Keratinocyte (primary cell): ENCODE data around the gene MELTF. TPM values are rescaled to one million over a fixed set of nuclear protein-coding genes. Genes with fewer than 3 reads are reported as not detected.

ENCODE experiments used
- DNase-seq: peaks from one replicate; pipeline ENCODE4 v3.0.0-alpha.2; 2011; ENCODE audit warnings: low read depth, missing footprints, low spot score
- FAIRE-seq: peaks from 2 replicates; lab custom pipeline; 2011; peaks lifted over from hg19 to GRCh38; lab: Jason Lieb, UNC
- H2AFZ ChIP-seq: 2 replicates; pipeline ENCODE4 v1.6.0; 2012; ENCODE audit warnings: low read length, control low read depth, inconsistent platforms; ENCODE audit not compliant: control insufficient read depth
- H3K27ac ChIP-seq: 2 replicates; pipeline ENCODE4 v1.5.1; 2011; ENCODE audit warnings: low read length; ENCODE audit not compliant: control insufficient read depth, insufficient read depth
- H3K27me3 ChIP-seq: 3 replicates; pipeline ENCODE4 v1.6.0; 2011; ENCODE audit warnings: low read length; ENCODE audit not compliant: control insufficient read depth, insufficient read depth; ENCODE audit errors: extremely low read depth
- H3K36me3 ChIP-seq, 2 experiments: 2 replicates in 1 of 2; 3 replicates in 1 of 2; pipeline ENCODE4 v1.5.1; 2011; ENCODE audit warnings: low read length in 2 of 2, mild to moderate bottlenecking in 1 of 2; ENCODE audit not compliant: control insufficient read depth in 2 of 2, insufficient read depth in 2 of 2; ENCODE audit errors: extremely low read depth in 1 of 2
- H3K4me1 ChIP-seq: 3 replicates; pipeline ENCODE4 v1.5.1; 2011; ENCODE audit warnings: low read length; ENCODE audit not compliant: control insufficient read depth, insufficient read depth; ENCODE audit errors: extremely low read depth
- H3K4me2 ChIP-seq: 3 replicates; pipeline ENCODE4 v1.6.0; 2011; ENCODE audit warnings: low read depth, low read length; ENCODE audit not compliant: control insufficient read depth, insufficient read depth; ENCODE audit errors: extremely low read depth
- H3K4me3 ChIP-seq, 3 experiments: fragments of 200-600 bp in 1 of 3; sonication (generic) in 1 of 3; 2 replicates in 2 of 3; 3 replicates in 1 of 3; pipeline ENCODE4 v1.5.1; 2011 to 2016; ENCODE audit warnings: low read length in 3 of 3, mild to moderate bottlenecking in 3 of 3, control low read depth in 2 of 3, inconsistent platforms in 1 of 3, low read depth in 1 of 3, mixed read lengths in 1 of 3, mixed run types in 1 of 3, moderate library complexity in 1 of 3; ENCODE audit not compliant: control insufficient read depth in 2 of 3, insufficient read depth in 2 of 3; ENCODE audit errors: extremely low read depth in 1 of 3
- H3K79me2 ChIP-seq: 2 replicates; pipeline ENCODE4 v1.6.0; 2012; ENCODE audit warnings: low read length; ENCODE audit not compliant: control insufficient read depth, insufficient read depth
- H3K9ac ChIP-seq: 3 replicates; pipeline ENCODE4 v1.6.0; 2011; ENCODE audit warnings: low read length; ENCODE audit not compliant: control insufficient read depth, insufficient read depth; ENCODE audit errors: extremely low read depth
- H3K9me1 ChIP-seq: 3 replicates; pipeline ENCODE4 v1.6.0; 2011; ENCODE audit warnings: low read length; ENCODE audit not compliant: control insufficient read depth, insufficient read depth; ENCODE audit errors: extremely low read depth
- H3K9me3 ChIP-seq: 2 replicates; pipeline ENCODE4 v1.5.1; 2012; ENCODE audit warnings: low read depth, low read length; ENCODE audit not compliant: control insufficient read depth
- H4K20me1 ChIP-seq: 3 replicates; pipeline ENCODE4 v1.6.0; 2011; ENCODE audit warnings: low read length; ENCODE audit not compliant: control insufficient read depth, insufficient read depth; ENCODE audit errors: extremely low read depth
- CTCF ChIP-seq, 3 experiments: IDR thresholded peaks in 1 of 3; conservative IDR thresholded peaks in 1 of 3; optimal IDR thresholded peaks in 1 of 3; 2 replicates in 2 of 3; 3 replicates in 1 of 3; pipeline versions ENCODE3 to v1.5.1; 2011; ENCODE audit warnings: low read length in 3 of 3, mild to moderate bottlenecking in 3 of 3, moderate library complexity in 2 of 3, control low read depth in 1 of 3, inconsistent platforms in 1 of 3; ENCODE audit not compliant: insufficient read depth in 2 of 3; ENCODE audit errors: extremely low read depth in 1 of 3
- EZH2 ChIP-seq: IDR thresholded peaks from one replicate; pipeline ENCODE4 v1.6.1; 2012; ENCODE audit warnings: inconsistent platforms, mild to moderate bottlenecking, low read length, moderate library complexity
- dilution Hi-C: fragments of 300-500 bp; cut with MboI; formaldehyde crosslinking; loops from one replicate; pipeline ENCODE4 v1.7.0; 2020; ENCODE audit warnings: low sequenced_read_pairs; ENCODE audit not compliant: extremely low pct_ligation_motif_present
- polyA plus RNA-seq, 5 experiments: library from polyadenylated mRNA; depleted of rRNA in 3 of 5; stranded (reverse) in 3 of 5; stranded (forward) in 1 of 5; unstranded in 1 of 5; fragments of >200 nt; gene quantifications; 1 replicate in 1 of 5; 2 replicates in 3 of 5; 3 replicates in 1 of 5; pipeline versions ENCODE4 v1.2.1 to v1.2.3, GENCODE V29; 2011 to 2012; ENCODE audit warnings: missing spikeins in 2 of 5, low read depth in 1 of 5, low replicate concordance in 1 of 5

The MELTF gene
- polyA plus RNA-seq, 1 donor (not counting 4 experiments of a cell fraction or from before 2014, with no cell fraction given) = 6.0 TPM

GRCh38 chr3:196988241-196989029 lies 41.2 kb downstream of the MELTF start:
- H3K27me3 ChIP-seq = peaks cover 8% of the 10 kb centered on the region
- no peak for TF ChIP-seq CTCF (optimal IDR thresholded peaks at IDR 0.05 in 1 of 3, IDR thresholded peaks at IDR 0.05 in 1 of 3, conservative IDR thresholded peaks at IDR 0.05 in 1 of 3; ENCODE audit: extremely low read depth in 1 of 3, insufficient read depth in 2 of 3, low read length in 3 of 3)
- TF ChIP-seq EZH2 = no peak
- H3K27ac ChIP-seq = no peak overlapping the region
- no peaks in the 10 kb centered on the region for H3K4me1 ChIP-seq
- no peak overlapping the region for H2AFZ ChIP-seq
- H3K4me3 ChIP-seq = no peak overlapping the region
- no peaks in the 10 kb centered on the region for H4K20me1 ChIP-seq
- FAIRE-seq = no peak
- DNase-seq = no peak
- H3K9ac ChIP-seq = no peak overlapping the region
- H3K36me3 ChIP-seq = no peaks in the 10 kb centered on the region
- H3K9me3 ChIP-seq = no peaks in the 10 kb centered on the region
- H3K9me1 ChIP-seq = no peaks in the 10 kb centered on the region
- no peak overlapping the region for H3K4me2 ChIP-seq
- dilution Hi-C loops = no loop called here
- no peaks in the 10 kb centered on the region for H3K79me2 ChIP-seq

DNA sequence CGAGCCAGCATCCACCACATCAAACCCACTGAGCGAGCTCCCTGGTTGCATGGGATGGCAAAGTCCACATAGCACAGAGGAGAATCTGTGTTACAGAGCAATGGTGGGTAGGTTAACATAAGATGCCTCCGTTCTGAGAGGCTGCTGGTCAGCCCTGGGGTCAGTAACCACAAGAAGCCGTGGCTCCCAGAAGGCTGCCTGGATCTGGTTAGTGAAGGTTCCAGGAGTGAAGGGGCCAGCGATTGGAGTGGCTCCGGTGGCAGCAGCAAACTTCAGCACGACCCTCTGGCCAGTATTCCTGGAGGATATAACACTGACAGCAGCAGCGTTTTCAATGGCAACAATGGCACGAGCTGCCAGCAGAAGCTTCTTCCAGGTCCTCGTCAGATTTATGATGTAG lies 42.6 kb downstream of the MELTF start:
- H3K36me3 ChIP-seq = no peaks in the 10 kb centered on the region
- H2AFZ ChIP-seq = no peak overlapping the region
- H3K4me3 ChIP-seq = no peak overlapping the region
- FAIRE-seq (no peak), DNase-seq (no peak)
- dilution Hi-C loops = no loop called here
- TF ChIP-seq EZH2 (no peak), CTCF (optimal IDR thresholded peaks at IDR 0.05 in 1 of 3, IDR thresholded peaks at IDR 0.05 in 1 of 3, conservative IDR thresholded peaks at IDR 0.05 in 1 of 3; ENCODE audit: extremely low read depth in 1 of 3, insufficient read depth in 2 of 3, low read length in 3 of 3) (no peak)
- H3K9ac ChIP-seq = no peak overlapping the region
- H3K4me1 ChIP-seq = no peaks in the 10 kb centered on the region
- H3K9me3 ChIP-seq = no peaks in the 10 kb centered on the region
- H3K79me2 ChIP-seq = no peaks in the 10 kb centered on the region
- no peak overlapping the region for H3K4me2 ChIP-seq
- H3K27me3 ChIP-seq = peaks cover 8% of the 10 kb centered on the region
- no peaks in the 10 kb centered on the region for H4K20me1 ChIP-seq
- H3K27ac ChIP-seq = no peak overlapping the region
- H3K9me1 ChIP-seq = no peaks in the 10 kb centered on the region
